SK-N-MC (cell line): ENCODE measurements around the gene LMO2.

Source experiments
- EZH2 ChIP-seq: fragments of 200-600 bp; sonication (generic); IDR thresholded peaks from one replicate; pipeline ENCODE4 v1.6.1; 2017; ENCODE audit warnings: antibody characterized with exemption
- POLR2AphosphoS5 ChIP-seq: IDR thresholded peaks from 2 replicates; pipeline ENCODE4 v1.6.1; 2012; ENCODE audit warnings: mild to moderate bottlenecking, low read depth, low read length, borderline replicate concordance

- TF ChIP-seq EZH2 (no peak), POLR2AphosphoS5 (no peak)
Observed at GRCh38 chr11:33861941-33862589, 29.8 kb downstream of the LMO2 start.
